Measurements from ENCODE around the gene PPARA. TPM values are rescaled to one million over a fixed set of nuclear protein-coding genes. Genes with fewer than 3 reads are reported as not detected.

The PPARA gene
- total RNA-seq, 4 donors from 2014 or later, result 26.9 to 41.9 (median 37.4) TPM

DNA sequence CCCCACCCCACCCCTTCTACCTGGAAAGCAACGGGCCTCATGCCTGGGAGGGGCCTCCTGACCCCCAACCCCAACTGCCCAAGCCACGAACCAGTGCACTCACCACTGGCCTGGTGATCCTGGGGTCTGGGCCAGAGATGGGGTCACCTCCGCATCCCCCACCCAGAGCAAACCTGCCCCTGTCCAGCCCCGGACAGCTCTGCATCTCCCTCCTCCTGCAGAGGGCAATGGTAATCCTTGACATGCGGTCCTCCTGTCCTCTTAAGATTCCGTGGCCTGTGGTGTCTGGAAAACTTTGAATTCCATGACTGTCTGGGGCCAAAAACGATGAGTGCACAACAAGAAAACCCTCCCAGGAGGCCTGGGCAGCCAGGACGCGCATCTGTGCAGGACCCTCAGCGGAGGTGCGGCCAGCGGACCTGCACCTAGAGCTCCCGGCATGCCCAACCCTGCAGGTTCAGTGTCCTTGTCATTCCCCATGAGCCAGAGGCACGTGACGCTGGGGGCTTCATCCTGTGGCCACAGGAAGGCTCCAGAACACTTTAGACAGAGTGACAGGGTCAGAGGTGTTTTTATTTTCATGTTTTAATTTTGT lies 16.1 kb upstream of the PPARA start:
- Histone ChIP-seq H3K27me3 (no peaks in the 10 kb centered on the region), H3K36me3 (no peaks in the 10 kb centered on the region), H3K4me1 (peaks cover 0 to 6% of the 10 kb centered on the region in 2 donors), H3K27ac (no peak overlapping the region), H3K4me3 (replicated peaks in 1 of 3) (no peak overlapping the region), H3K9me3 (no peaks in the 10 kb centered on the region)
- WGBS, 2 donors, result 76 to 80% methylated on average over 15 of the region's 15 CpGs
- intact Hi-C loops (cut with DNase I), result no loop called here
- DNase-seq, result no peak
- no peak for TF ChIP-seq POLR2A (IDR thresholded peaks at IDR 0.05)
- TF ChIP-seq, protein P1, sequence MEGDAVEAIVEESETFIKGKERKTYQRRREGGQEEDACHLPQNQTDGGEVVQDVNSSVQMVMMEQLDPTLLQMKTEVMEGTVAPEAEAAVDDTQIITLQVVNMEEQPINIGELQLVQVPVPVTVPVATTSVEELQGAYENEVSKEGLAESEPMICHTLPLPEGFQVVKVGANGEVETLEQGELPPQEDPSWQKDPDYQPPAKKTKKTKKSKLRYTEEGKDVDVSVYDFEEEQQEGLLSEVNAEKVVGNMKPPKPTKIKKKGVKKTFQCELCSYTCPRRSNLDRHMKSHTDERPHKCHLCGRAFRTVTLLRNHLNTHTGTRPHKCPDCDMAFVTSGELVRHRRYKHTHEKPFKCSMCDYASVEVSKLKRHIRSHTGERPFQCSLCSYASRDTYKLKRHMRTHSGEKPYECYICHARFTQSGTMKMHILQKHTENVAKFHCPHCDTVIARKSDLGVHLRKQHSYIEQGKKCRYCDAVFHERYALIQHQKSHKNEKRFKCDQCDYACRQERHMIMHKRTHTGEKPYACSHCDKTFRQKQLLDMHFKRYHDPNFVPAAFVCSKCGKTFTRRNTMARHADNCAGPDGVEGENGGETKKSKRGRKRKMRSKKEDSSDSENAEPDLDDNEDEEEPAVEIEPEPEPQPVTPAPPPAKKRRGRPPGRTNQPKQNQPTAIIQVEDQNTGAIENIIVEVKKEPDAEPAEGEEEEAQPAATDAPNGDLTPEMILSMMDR (IDR thresholded peaks at IDR 0.05), result no peak

DNA sequence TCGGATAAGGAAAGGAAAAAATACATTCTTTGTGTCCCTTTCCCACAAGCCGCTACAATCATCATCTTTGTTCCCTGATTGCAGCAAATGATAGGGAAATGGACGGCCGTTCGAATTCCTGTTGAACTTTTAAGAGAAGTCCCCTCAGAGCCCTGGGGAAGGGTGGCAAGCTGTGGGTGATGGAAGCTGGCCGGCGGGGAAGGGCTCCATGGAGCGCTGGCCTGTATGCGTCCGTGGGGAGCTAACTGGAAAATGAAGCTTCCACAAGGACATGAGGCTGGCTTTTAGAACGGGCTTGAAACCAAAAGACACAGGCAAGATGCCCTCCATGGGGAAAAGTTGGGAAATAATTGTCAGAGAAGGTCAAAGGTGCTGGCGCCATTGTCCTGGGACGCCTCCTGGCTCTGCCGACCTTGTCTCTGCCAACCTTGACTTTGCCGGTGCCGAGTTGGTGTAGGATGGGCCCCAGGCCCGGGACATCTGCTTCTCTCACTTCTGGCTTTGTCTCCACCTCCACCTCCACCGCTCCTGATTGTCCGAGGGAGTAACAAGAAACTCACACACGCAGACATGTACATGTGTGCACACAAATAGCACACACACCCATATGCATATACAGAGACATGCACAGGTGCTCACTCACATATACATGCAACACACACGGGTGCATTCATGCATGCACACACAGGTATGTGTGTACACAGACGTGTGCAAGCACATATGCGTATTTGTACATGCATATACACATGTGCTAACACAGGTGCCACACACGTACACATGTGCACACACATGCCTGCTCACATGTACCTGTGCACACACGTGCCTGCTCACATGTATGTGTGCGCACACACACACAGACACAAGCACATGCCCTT lies 14.5 kb upstream of the PPARA start:
- DNase-seq, result no peak
- H3K27ac ChIP-seq, result no peak overlapping the region
- H3K9me3 ChIP-seq, result no peaks in the 10 kb centered on the region
- no peaks in the 10 kb centered on the region for H3K4me1 ChIP-seq
- intact Hi-C loops (cut with DNase I), result no loop called here
- H3K27me3 ChIP-seq, result no peaks in the 10 kb centered on the region
- H3K36me3 ChIP-seq, result no peaks in the 10 kb centered on the region
- TF ChIP-seq POLR2A (IDR thresholded peaks at IDR 0.05), result no peak
- TF ChIP-seq, protein P1 (IDR thresholded peaks at IDR 0.05), result no peak
- whole genome bisulfite sequencing, 2 donors, result 74 to 77% methylated on average over 24 to 26 of the region's 26 CpGs
- no peak overlapping the region for H3K4me3 ChIP-seq (replicated peaks in 1 of 3)

DNA sequence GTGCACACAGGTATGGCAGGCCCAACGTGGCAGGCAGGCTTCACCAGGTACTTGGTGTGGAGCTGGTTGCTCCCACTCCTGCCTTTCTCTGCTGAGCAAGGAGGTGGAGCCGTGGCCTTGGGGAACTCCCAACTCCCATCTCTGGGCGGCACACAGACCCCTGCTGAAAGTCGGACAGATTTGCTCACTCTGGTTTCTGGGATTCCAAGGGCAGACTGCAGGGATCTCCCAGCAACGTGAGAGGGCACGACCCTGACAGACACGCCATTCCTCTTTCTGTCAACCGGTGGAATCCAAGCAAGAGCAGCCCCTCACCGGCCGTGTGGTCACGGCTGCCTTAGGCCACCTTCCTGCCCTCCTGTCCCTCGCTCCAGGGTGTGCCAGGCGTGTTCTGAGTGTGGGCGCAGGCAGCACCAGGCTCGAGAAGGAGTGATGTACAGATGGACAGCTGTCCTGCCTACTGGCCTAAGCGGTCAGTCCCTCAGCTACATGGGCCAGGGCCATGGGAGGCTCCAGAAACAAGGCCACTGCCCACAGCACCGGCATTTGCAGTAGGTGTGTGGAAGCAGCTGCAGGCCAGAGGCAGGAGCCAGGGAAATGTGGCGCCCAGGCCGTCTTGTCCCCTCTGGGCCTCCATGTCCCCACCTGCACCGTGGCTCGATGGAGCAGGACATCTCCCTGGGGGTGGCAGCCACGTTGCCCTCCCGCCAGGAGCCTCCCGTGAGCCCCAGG lies 13.7 kb upstream of the PPARA start:
- no peaks in the 10 kb centered on the region for H3K4me1 ChIP-seq
- H3K27ac ChIP-seq, result no peak overlapping the region
- no peaks in the 10 kb centered on the region for H3K36me3 ChIP-seq
- no peak for TF ChIP-seq POLR2A (IDR thresholded peaks at IDR 0.05)
- TF ChIP-seq, protein P1 (IDR thresholded peaks at IDR 0.05), result no peak
- intact Hi-C loops (cut with DNase I), result no loop called here
- no peaks in the 10 kb centered on the region for H3K9me3 ChIP-seq
- 88% methylated on average over 13 to 18 of the region's 24 CpGs for WGBS, 2 donors
- H3K27me3 ChIP-seq, result no peaks in the 10 kb centered on the region
- DNase-seq, result no peak
- no peak overlapping the region for H3K4me3 ChIP-seq (replicated peaks in 1 of 3)

DNA sequence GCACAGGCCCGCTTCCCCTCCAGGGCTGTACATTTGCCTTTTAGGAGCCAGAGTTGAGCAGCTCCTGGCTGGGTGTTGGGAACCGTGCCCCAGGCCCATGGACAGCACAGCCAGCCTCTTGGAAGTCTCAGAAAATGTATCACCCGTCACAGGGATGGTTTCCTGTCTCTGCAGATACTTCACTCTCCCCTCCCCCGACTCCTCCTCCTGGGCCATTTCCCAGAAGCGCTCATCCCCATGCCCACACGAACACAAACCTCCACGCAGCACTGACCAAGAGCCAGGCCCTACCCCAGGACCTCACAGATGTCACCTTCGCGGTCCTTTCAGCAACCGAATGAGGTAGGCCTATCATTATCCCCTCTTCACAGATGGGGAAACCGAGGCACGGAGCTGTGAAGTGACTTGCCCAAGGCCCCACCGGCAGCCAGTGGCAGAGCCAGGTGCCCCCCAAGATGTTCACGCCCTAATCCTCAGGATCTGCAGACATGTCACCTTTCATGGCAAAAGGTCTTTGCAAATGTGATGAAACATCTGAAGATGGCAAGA lies 13.0 kb upstream of the PPARA start:
- Histone ChIP-seq H3K4me3 (replicated peaks in 1 of 3) (no peak overlapping the region), H3K36me3 (no peaks in the 10 kb centered on the region), H3K27me3 (no peaks in the 10 kb centered on the region), H3K4me1 (no peaks in the 10 kb centered on the region), H3K9me3 (no peaks in the 10 kb centered on the region), H3K27ac (no peak overlapping the region)
- intact Hi-C loops (cut with DNase I), result no loop called here
- 87 to 92% methylated on average over 13 to 14 of the region's 14 CpGs for WGBS, 2 donors
- TF ChIP-seq, protein P1 (IDR thresholded peaks at IDR 0.05), result no peak
- DNase-seq, result no peak
